ENCODE measurements around the gene SLC35E2B. TPM values are rescaled to one million over a fixed set of nuclear protein-coding genes. Genes with fewer than 3 reads are reported as not detected.
A peak's percentile ranks its signal among the peaks of the same experiment; 100 is the strongest.

Gene SLC35E2B
- total RNA-seq, 1 donor from 2014 or later: 52.7 TPM

- H3K27ac ChIP-seq: peak overlapping the region; percentile 84
- no peaks in the 10 kb centered on the region for H3K9me3 ChIP-seq
- H3K36me3 ChIP-seq: peaks cover 14% of the 10 kb centered on the region
- DNase-seq: peak; percentile 79
- intact Hi-C loops (cut with DNase I): no loop called here
- peak; percentile 40 to 57 for ATAC-seq
- H3K27me3 ChIP-seq (ENCODE audit: low read depth): peaks cover 21% of the 10 kb centered on the region
- H3K4me3 ChIP-seq: peak overlapping the region; percentile 42
- peaks cover 15% of the 10 kb centered on the region for H3K4me1 ChIP-seq
- TF ChIP-seq CTCF (IDR thresholded peaks at IDR 0.05): no peak
These were observed 62.2 kb downstream of the SLC35E2B start for GRCh38 chr1:1630191-1630964.

- Histone ChIP-seq H3K9me3 (no peaks in the 10 kb centered on the region), H3K4me1 (peaks cover 15% of the 10 kb centered on the region), H3K27ac (peak overlapping the region; percentile 18), H3K36me3 (peaks cover 14% of the 10 kb centered on the region), H3K4me3 (peak overlapping the region; percentile 41), H3K27me3 (ENCODE audit: low read depth) (peaks cover 21% of the 10 kb centered on the region)
- intact Hi-C loops (cut with DNase I): no loop called here
- ATAC-seq (peak; percentile 18 to 37), DNase-seq (peak; percentile 49)
- TF ChIP-seq CTCF (IDR thresholded peaks at IDR 0.05): no peak
These were observed 63.0 kb downstream of the SLC35E2B start for GRCh38 chr1:1629430-1630190.

- ATAC-seq (no peak), DNase-seq (peak; percentile 46)
- H3K27me3 ChIP-seq (ENCODE audit: low read depth): peaks cover 21% of the 10 kb centered on the region
- peaks cover 14% of the 10 kb centered on the region for H3K36me3 ChIP-seq
- intact Hi-C loops (cut with DNase I): no loop called here
- H3K27ac ChIP-seq: peak overlapping the region; percentile 18
- TF ChIP-seq CTCF (IDR thresholded peaks at IDR 0.05): no peak
- peaks cover 15% of the 10 kb centered on the region for H3K4me1 ChIP-seq
- no peaks in the 10 kb centered on the region for H3K9me3 ChIP-seq
- peak overlapping the region; percentile 41 for H3K4me3 ChIP-seq
These were observed 63.7 kb downstream of the SLC35E2B start for GRCh38 chr1:1628754-1629429.

- DNase-seq: peak; percentile 48
- intact Hi-C loops (cut with DNase I): no loop called here
- Histone ChIP-seq H3K27me3 (ENCODE audit: low read depth) (peaks cover 21% of the 10 kb centered on the region), H3K36me3 (peaks cover 14% of the 10 kb centered on the region), H3K4me1 (peaks cover 15% of the 10 kb centered on the region), H3K9me3 (no peaks in the 10 kb centered on the region), H3K27ac (no peak overlapping the region), H3K4me3 (no peak overlapping the region)
- no peak for TF ChIP-seq CTCF (IDR thresholded peaks at IDR 0.05)
- no peak for ATAC-seq
These were observed 64.5 kb downstream of the SLC35E2B start for GRCh38 chr1:1627829-1628753.

All from lower lobe of right lung (tissue), 2 donors.